Ascending aorta (tissue), 2 donors: ENCODE results near the gene GRIA1. TPM values are rescaled to one million over a fixed set of nuclear protein-coding genes. Genes with fewer than 3 reads are reported as not detected.

Experiments
- DNase-seq, 2 donors: peaks; one replicate each; pipeline ENCODE4 v3.0.0-alpha.2; 2019; ENCODE audit warnings: low spot score in 2 of 2
- H3K27ac ChIP-seq, 2 donors: fragments of 200-600 bp; sonication (generic); one replicate each; pipeline ENCODE4 v1.5.1; 2016 to 2017; ENCODE audit warnings: mild to moderate bottlenecking in 1 of 2
- H3K27me3 ChIP-seq: fragments of 200-600 bp; sonication (generic); one replicate; pipeline ENCODE4 v1.5.1; 2017
- H3K36me3 ChIP-seq, 2 donors: fragments of 200-600 bp; sonication (generic); one replicate each; pipeline ENCODE4 v1.5.1; 2016
- H3K4me1 ChIP-seq, 2 donors: fragments of 200-600 bp; sonication (generic); one replicate each; pipeline ENCODE4 v1.5.1; 2016 to 2017; ENCODE audit warnings: mild to moderate bottlenecking in 1 of 2
- H3K4me3 ChIP-seq, 2 donors: fragments of 200-600 bp; sonication (generic); one replicate each; pipeline ENCODE4 v1.5.1; 2016 to 2017; ENCODE audit warnings: mild to moderate bottlenecking in 1 of 2
- H3K9me3 ChIP-seq, 2 donors: fragments of 200-600 bp; sonication (generic); one replicate each; pipeline ENCODE4 v1.5.1; 2016
- intact Hi-C: fragments of 100-400 bp; cut with DNase I; formaldehyde crosslinking; loops from one replicate; pipeline ENCODE4 v1.15.1; 2023
- total RNA-seq: library from RNA; depleted of rRNA; stranded (reverse); fragments of >200 nt; gene quantifications from one replicate; pipeline ENCODE4 v1.1.0, GENCODE V29; 2016
- TF ChIP-seq, protein P1 (sequence below), 3 experiments: fragments of 200-600 bp in 2 of 3; fragments of 450-650 bp in 1 of 3; sonication (generic) in 2 of 3; IDR thresholded peaks; one replicate each; pipeline ENCODE4 v1.5.1; 2016 to 2019; ENCODE audit warnings: antibody characterized with exemption in 3 of 3, mild to moderate bottlenecking in 1 of 3, moderate library complexity in 1 of 3

Gene GRIA1
- total RNA-seq, 1 donor from 2014 or later: 7.0 TPM

DNA sequence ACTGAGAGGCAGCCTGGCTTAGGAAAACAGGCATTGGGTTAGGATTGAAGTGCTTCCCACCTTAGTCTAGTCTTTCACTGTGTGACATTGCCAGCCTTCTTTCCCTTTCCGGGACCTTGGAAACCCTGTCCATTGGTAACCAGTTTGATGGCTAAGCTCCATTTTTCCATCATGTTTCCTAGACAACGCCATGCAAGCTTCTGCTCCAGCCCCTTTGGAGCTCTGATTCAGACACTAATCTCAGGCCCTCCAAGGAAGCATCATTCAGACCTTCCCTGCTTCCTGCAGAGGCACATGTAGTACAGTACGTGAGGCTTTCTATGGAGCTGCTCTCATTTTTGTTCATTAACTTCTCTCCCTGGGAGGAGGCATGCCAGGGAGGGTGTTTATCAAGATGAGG is 68.5 kb downstream of the GRIA1 start:
- no peaks in the 10 kb centered on the region for H3K27me3 ChIP-seq
- no peaks in the 10 kb centered on the region for H3K9me3 ChIP-seq
- TF ChIP-seq, protein P1, sequence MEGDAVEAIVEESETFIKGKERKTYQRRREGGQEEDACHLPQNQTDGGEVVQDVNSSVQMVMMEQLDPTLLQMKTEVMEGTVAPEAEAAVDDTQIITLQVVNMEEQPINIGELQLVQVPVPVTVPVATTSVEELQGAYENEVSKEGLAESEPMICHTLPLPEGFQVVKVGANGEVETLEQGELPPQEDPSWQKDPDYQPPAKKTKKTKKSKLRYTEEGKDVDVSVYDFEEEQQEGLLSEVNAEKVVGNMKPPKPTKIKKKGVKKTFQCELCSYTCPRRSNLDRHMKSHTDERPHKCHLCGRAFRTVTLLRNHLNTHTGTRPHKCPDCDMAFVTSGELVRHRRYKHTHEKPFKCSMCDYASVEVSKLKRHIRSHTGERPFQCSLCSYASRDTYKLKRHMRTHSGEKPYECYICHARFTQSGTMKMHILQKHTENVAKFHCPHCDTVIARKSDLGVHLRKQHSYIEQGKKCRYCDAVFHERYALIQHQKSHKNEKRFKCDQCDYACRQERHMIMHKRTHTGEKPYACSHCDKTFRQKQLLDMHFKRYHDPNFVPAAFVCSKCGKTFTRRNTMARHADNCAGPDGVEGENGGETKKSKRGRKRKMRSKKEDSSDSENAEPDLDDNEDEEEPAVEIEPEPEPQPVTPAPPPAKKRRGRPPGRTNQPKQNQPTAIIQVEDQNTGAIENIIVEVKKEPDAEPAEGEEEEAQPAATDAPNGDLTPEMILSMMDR (IDR thresholded peaks at IDR 0.05): no peak
- no peak overlapping the region for H3K27ac ChIP-seq
- no peaks in the 10 kb centered on the region for H3K36me3 ChIP-seq
- intact Hi-C loops: no loop called here
- H3K4me3 ChIP-seq: no peak overlapping the region
- no peak for DNase-seq
- peaks cover 0 to 5% of the 10 kb centered on the region in 2 donors for H3K4me1 ChIP-seq

DNA sequence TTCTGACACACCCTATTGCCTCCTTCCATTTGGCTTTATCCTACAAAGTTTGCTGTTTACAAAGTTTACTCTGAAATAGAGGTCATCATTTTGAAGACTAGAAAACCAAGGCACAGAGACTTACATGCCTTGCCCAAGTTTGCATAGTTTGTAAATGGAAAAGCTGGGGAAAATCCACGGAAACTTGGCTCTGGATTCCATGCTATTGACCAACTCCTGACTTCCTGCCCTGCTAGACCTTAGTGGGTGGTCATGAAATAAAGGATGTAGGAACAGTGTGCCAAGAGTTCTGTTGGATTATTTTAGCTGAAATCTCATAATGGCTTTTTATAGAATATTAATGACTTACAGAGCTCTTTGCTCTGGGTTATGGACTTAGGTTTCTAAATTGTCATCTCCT is 69.5 kb downstream of the GRIA1 start:
- no peaks in the 10 kb centered on the region for H3K27me3 ChIP-seq
- H3K4me1 ChIP-seq: peaks cover 0 to 5% of the 10 kb centered on the region in 2 donors
- TF ChIP-seq, protein P1 (IDR thresholded peaks at IDR 0.05): no peak
- intact Hi-C loops: loop anchor here (10.0 kb wide), 1 partner anchor 395 kb away; no protein-coding TSS in a partner anchor
- H3K36me3 ChIP-seq: no peaks in the 10 kb centered on the region
- H3K9me3 ChIP-seq: no peaks in the 10 kb centered on the region
- H3K4me3 ChIP-seq: no peak overlapping the region
- peak in 1 of 2 donors; percentile 68 for DNase-seq
- peak overlapping the region in 1 of 2 donors; percentile 53 for H3K27ac ChIP-seq

DNA sequence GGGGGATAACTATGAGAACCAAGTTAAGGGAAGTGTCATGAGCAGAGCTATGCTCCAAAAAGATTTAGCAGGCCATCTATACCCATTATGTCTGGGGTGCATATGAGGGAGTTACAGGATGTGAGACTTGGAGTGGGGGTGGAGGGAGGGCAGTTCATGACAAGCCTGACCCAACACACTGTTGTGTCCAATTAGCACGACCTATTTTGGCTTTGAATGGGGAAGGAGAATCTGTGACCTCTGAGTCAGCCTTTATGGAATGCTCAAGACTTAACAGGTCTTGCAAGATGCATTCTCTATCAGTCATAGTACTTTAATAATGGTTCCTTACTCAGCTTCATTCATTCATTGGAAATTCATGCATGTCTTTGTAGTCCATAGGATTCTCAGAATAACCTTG is 71.7 kb downstream of the GRIA1 start:
- Histone ChIP-seq H3K27me3 (no peaks in the 10 kb centered on the region), H3K4me1 (peaks cover 0 to 7% of the 10 kb centered on the region in 2 donors)

DNA sequence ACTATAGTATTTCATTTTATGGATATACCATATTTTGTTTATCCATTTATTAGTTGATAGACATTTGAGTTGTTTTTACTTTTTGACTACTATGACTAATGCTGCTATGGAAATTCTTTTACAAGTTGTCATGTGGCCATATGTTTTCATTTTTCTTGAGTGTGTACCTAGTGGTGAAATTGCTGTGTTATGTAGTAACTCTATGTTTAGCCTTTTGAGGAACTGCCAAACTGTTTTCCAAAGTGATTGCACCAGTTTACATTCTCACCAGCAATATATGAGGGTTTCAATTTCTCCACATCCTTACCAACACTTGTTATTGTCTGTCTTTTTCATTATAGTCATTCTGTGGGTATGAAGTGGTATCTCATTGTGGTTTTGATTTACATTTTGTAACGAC is 75.4 kb downstream of the GRIA1 start:
- TF ChIP-seq, protein P1 (IDR thresholded peaks at IDR 0.05): no peak
- H3K4me1 ChIP-seq: peaks cover 0 to 16% of the 10 kb centered on the region in 2 donors

More for the DNA sequence above, 71.7 kb downstream of the GRIA1 start:
- no peaks in the 10 kb centered on the region for H3K36me3 ChIP-seq
- DNase-seq: no peak
- no peak overlapping the region for H3K27ac ChIP-seq
- H3K9me3 ChIP-seq: no peaks in the 10 kb centered on the region
- intact Hi-C loops: loop anchor here (10.0 kb wide), 1 partner anchor 393 kb away; no protein-coding TSS in a partner anchor
- no peak overlapping the region for H3K4me3 ChIP-seq
- TF ChIP-seq, protein P1 (IDR thresholded peaks at IDR 0.05): no peak

DNA sequence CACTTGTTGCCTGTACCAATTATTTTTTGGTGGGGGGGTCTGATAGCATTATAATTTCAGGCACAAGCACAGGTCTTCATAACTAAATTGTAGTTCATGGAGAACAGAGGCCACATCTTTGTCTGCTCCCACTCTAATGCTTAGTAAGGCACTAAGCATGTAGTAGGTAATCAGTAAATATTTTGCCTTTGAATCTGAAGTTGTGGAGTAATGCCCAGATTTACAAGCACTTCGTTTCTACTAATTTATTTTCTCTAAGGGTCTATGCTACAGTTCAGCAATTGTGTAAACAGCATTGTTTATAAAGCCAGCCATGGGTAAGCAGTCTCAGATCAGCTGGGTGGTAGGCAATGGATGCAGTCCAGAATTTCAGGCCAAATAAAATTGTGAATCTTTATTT is 78.6 kb downstream of the GRIA1 start:
- Histone ChIP-seq H3K27ac (peak overlapping the region; percentile 68 to 81), H3K4me3 (no peak overlapping the region), H3K9me3 (no peaks in the 10 kb centered on the region), H3K27me3 (no peaks in the 10 kb centered on the region), H3K4me1 (peaks cover 0 to 39% of the 10 kb centered on the region in 2 donors), H3K36me3 (no peaks in the 10 kb centered on the region)
- DNase-seq: no peak
- TF ChIP-seq, protein P1 (IDR thresholded peaks at IDR 0.05): no peak
- intact Hi-C loops: loop anchor here (5.0 to 10.0 kb wide), 2 partner anchors 386 to 932 kb away; no protein-coding TSS in a partner anchor

More for the DNA sequence above, 75.4 kb downstream of the GRIA1 start:
- no peak for DNase-seq
- H3K36me3 ChIP-seq: no peaks in the 10 kb centered on the region
- H3K9me3 ChIP-seq: no peaks in the 10 kb centered on the region
- intact Hi-C loops: loop anchor here (5.0 to 10.0 kb wide), 2 partner anchors 389 to 929 kb away; no protein-coding TSS in a partner anchor
- H3K27ac ChIP-seq: no peak overlapping the region
- no peak overlapping the region for H3K4me3 ChIP-seq
- no peaks in the 10 kb centered on the region for H3K27me3 ChIP-seq
